Lung microvascular endothelial cell (primary cell): ENCODE results near the gene C1S. TPM values are rescaled to one million over a fixed set of nuclear protein-coding genes. Genes with fewer than 3 reads are reported as not detected.

ENCODE experiments used
- total RNA-seq: library from RNA; depleted of rRNA; stranded (reverse); fragments of >200 nt; gene quantifications from 2 replicates; pipeline ENCODE4 v1.2.1, GENCODE V29; 2014

Gene C1S
- total RNA-seq, 1 donor from 2014 or later, result 0.20 TPM

Other genes with a start within 250 kb of the C1S start
- 0.20 and 0.87 TPM in 2 replicates for gene GPR162, start 238.9 kb upstream of the C1S start, total RNA-seq
- 12.9 and 25.7 TPM in 2 replicates for gene P3H3, start 232.3 kb upstream of the C1S start, total RNA-seq
- 0.22 and 0.40 TPM in 2 replicates for gene GNB3, start 219.8 kb upstream of the C1S start, total RNA-seq
- 3.4 and 8.9 TPM in 2 replicates for gene CDCA3, start 209.4 kb upstream of the C1S start, total RNA-seq
- gene USP5, start 208.6 kb upstream of the C1S start, total RNA-seq, result 57.9 and 59.9 TPM in 2 replicates
- 958 and 967 TPM in 2 replicates for gene TPI1, start 193.2 kb upstream of the C1S start, total RNA-seq
- gene SPSB2, start 187.4 kb upstream of the C1S start, total RNA-seq, result 2.2 and 4.2 TPM in 2 replicates
- gene LRRC23, start 155.9 kb upstream of the C1S start, total RNA-seq, result 1.5 and 3.4 TPM in 2 replicates
- gene ENO2, start 146.1 kb upstream of the C1S start, total RNA-seq, result 0.99 and 1.7 TPM in 2 replicates
- 3.9 and 7.7 TPM in 2 replicates for gene ATN1, start 132.8 kb upstream of the C1S start, total RNA-seq
- gene RNU7-1, start 116.9 kb upstream of the C1S start, total RNA-seq, result not detected in 2 replicates
- 130 and 240 TPM in 2 replicates for gene C12orf57, start 116.7 kb upstream of the C1S start, total RNA-seq
- gene PTPN6, start 109.4 kb upstream of the C1S start, total RNA-seq, result 2.2 and 3.2 TPM in 2 replicates
- 124 and 150 TPM in 2 replicates for gene PHB2, start 90.1 kb upstream of the C1S start, total RNA-seq
- 20.3 and 22.8 TPM in 2 replicates for gene EMG1, start 89.8 kb upstream of the C1S start, total RNA-seq
- gene LPCAT3, start 42.2 kb upstream of the C1S start, total RNA-seq, result 8.5 and 9.9 TPM in 2 replicates
- 0.40 and 0.87 TPM in 2 replicates for gene C1R, start 31.7 kb downstream of the C1S start, total RNA-seq
- gene C1RL, start 48.5 kb downstream of the C1S start, total RNA-seq, result 12.2 and 13.7 TPM in 2 replicates
- 0.22 TPM in 1 of 2 replicates, not detected in the other for gene RBP5, start 68.2 kb downstream of the C1S start, total RNA-seq
- gene CLSTN3, start 69.7 kb downstream of the C1S start, total RNA-seq, result 12.9 and 15.0 TPM in 2 replicates
- 22.2 and 23.5 TPM in 2 replicates for gene PEX5, start 129.0 kb downstream of the C1S start, total RNA-seq
- gene ACSM4, start 243.4 kb downstream of the C1S start, total RNA-seq, result not detected in 2 replicates